Stimulated activated naive CD4-positive, alpha-beta T cell treated with Interleukin-2 at 50 U/mL for 16 hours (primary cell): ENCODE data around the gene ZNF444.

Experiments used
- DNase-seq: peaks from one replicate; lab custom pipeline; 2025; lab: John Stamatoyannopoulos, UW

Gene ZNF444

DNA sequence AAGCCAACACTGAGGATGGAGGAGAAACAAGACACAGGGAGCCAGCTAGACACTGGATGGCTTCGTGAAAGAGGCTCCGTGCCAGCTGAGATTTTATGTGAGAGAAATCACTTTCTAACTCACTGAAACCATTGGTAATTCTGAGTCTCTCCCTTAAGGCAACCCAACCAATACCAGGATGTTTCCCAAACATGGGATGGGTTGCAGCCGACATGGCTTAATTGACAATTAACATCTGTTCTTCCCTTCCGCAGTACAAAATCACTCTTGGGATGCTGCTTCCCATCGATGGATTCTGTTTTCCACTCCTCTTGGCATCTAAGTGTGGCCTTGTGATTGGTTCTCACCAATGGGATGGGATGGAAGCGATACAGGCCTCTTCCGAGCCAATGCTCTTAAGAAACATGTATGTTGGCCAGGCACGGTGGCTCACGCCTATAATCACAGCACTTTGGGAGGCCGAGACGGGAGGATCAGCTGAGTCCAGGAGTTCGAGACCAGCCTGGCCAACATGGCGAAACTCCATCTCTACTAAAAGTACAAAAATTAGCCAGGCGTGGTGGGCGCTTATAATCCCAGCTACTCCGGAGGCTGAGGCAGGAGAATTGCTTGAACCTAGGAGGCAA, 17.7 kb upstream of the ZNF444 start:
- DNase-seq: no peak

DNA sequence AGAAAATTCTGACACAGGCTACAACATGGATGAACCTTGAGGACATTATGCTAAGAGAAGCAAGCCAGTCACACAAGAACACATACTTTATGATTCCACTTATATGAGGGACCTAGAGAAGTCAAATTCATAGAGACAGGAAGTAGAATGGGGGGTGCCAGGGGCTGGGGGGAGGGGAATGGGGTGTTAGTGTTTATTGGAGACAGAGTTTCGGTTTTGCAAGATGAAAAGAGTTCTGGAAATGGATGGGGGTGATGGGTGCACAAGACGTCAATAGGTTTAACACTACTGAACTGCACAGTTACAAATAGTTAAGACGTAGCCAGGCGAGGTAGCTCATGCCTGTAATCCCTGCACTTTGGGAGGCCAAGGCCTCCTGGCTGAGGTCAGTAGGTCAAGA, 16.5 kb upstream of the ZNF444 start:
- no peak for DNase-seq

DNA sequence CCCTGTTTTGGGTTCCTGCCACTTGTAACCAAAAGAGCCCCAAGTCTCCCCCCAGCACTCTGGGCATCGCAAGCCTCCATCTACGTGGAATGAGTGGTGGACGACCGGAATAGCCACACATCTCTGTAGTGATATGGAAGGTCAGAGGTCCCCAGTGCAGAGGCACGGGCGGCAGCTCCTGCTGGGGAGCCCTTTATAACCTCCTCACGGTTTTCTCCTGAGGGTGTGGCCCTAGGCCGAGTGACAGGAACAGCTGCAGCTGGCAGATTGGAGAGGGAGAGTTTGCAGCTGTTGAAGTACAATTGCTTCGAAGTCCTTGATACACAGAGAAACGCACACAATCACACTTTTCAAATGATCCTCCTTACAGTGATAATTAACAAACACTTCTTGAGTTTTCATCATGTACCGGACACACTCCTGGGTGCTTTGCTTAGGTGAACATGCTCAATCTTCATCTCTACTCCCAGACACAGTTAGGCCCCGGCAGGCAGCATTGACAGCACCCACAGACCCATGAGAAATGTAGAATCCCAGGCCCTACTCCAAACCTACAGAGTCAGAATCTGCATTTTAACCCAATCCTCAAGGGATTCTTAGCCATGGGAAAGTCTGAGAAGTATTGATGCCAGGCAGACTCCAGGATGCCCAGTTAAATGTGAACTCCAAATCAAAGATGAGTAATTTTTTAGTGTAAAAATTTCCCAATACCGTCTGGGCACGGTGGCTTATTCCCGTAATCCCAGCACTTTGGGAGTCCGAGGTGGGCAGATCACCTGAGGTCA, 15.1 kb upstream of the ZNF444 start:
- no peak for DNase-seq

DNA sequence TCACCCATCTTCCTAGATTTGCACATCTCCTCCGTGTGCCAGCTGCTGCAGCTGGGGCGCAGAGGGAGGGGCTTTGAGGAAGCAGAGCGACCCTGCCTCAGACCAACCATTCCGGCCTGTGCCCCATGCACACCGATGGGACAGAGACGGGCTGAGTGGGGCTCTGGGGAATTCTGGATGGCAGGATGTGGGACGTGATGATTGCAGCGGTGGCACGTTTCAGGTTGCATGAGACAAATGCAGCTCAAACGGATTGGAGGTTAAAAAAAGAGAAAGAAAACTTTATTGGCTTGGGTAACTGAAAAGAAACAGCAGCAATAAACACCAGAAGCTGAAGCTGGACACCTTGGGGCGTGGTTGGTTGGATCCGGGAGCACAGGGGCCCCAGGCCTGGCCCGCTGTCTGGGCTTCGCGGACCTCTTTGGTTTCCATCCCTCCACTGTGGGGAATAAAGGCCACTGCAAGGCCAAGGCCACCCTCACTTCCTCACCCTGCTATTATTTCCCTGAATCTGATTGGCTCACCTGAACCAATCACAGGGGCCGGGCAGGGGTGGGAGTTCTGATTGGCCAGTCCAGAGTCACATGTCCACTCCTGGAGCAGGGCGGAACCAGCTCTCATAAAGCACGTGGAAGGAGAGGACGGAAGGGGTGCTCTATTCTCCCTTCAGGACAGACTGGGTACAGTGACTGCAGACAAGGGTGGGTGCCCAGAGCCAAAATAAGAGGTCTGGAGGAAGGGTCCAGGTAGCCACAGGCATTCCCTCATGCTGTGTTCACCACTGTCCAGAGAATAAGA, 13.9 kb upstream of the ZNF444 start:
- DNase-seq: no peak

DNA sequence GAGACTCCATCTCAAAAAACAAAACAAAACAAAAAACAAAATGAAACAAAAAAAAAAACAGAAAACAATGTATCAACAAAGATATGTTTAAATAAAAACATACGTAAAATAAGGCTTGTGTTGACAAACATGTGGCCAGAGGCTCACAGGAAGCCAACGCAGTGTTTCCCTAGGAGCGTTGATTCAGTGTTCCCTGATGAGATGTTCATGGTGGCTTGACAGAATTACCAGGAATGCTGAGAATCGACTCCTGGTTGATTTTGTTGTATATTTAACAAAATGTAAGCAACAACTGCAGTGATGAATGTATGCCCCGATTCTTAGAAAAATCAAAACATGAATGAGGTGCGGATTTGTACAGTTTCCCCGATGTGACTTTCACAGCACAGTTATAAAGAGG, 11.1 kb upstream of the ZNF444 start:
- no peak for DNase-seq

DNA sequence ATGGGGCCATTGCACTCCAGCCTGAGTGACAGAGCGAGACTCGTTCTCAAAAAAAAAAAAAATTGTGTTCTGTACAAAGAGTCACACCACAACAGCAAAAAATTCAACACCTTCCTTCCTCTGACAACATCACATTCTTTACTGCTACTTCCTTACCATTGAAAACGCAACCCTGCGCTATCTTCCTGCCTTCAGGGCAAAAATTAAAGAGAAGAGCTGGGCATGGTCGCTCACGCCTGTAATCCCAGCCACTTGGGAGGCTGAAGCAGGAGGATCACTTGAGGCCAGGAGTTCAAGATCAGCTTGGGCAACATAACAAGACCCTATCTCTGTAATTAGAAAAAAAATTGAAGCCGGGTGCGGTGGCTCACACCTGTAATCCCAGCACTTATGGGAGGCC, 9.4 kb upstream of the ZNF444 start:
- DNase-seq: no peak

DNA sequence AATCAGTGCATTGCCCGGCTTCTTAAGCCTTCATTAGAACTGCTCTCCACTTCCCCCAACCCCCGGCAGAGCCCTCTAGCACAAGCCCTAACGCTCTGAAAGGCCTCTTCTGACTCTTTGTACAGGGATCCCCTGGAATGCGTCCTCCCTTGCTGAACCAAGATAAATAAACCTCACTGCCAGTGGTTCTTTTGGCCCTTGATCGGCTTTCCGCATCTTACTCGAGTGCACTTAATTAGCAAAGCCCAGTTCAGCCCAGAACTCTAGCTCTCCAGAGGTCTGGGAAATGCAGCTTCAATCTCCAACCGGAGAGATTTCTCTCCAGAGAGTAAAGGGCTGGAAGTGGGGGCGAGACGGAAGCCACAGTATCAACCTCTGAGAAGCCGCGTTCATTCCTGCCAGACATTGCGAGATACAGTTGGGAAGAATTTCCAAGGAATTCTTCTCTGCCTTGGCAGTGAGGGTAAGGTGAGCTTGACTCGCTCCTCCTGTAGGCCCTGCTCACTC, 8.7 kb upstream of the ZNF444 start:
- DNase-seq: no peak

DNA sequence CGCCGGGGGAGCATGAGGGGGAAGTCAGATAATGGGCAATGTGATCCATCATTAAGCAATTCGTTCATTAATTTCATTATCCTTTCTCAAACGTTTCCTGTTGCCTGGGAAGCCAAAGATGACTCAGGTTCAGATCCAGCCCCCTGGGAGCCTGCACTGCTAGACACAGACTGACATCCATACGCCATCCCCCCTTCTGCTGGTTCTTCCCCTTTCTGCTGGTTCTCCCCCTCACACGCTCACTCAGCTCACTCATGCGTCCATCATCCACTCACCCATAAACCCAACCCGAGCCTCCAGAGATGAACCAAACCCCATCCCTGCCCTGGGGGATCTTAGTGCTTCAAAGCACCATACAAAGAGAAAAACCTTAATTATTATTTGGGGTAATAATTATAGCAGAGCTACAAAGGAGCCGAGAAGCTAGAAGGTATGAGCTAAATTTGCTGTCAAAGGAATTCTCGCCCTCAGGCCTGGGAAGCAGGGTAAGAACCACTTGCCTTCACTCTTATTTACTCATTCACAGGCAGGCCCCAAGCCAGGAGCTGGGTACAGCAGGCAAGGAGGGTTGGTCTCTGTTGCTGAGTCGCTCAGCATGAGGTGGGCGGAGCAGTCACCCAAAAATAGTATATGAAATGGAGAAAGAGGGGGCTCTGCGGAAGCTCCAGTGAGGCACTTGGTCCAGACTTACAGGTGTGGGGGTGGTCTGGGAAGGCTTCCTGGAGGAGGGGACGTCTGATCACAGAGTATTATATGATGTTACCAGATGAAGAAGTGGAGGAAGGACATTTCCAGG, 7.0 kb upstream of the ZNF444 start:
- DNase-seq: no peak

DNA sequence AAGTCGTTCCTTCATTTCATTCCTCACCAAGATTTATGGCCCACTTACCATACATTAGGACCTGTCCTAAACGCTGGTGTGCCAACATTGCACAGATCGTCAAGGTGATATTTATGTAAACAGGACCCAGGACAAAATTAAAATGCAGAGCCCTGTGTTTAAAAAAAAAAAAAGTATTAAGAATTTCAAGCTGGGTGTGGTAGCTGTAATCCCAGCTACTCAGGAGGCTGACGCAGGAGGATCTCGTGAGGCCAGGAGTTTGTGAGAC, 6.5 kb upstream of the ZNF444 start:
- DNase-seq: no peak

DNA sequence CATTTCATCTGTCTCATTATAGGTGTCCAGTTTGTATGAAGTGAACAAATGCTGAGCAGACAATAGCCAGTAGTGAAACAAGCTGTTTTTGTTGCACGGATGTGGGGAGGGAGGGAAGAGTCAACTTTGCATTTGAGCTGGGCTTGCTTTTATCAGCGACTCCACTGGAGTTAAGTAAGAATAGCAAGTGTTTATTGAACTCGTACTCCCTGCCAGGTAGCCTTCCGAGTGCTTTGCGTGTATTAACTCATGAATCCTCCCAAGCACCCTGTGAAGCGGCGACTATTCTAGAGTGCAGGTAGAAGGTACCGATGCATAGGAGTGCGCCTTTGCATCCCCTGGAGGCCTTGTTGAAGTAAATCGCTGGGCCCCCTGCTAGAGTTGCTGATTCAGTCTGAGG, 4.7 kb upstream of the ZNF444 start:
- DNase-seq: no peak

DNA sequence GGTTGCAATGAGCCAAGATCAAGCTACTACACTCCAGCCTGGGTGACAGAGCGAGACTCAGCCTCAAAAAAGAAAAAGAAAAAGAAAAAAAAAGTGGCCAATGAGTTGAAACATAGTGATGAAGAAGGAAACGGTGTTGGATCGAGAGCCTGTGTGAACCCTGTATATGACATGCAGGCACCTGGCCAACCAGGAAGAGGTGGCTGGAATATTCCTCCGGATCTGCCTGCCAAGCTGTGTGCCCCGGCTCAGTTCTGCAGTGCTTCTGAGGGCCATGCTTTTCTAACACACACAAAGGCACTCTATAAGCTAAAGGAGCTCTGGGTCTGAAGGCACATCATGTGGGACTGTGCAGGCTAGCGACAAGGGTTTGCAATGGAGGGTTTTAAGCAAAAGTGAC, 3.7 kb upstream of the ZNF444 start:
- no peak for DNase-seq

DNA sequence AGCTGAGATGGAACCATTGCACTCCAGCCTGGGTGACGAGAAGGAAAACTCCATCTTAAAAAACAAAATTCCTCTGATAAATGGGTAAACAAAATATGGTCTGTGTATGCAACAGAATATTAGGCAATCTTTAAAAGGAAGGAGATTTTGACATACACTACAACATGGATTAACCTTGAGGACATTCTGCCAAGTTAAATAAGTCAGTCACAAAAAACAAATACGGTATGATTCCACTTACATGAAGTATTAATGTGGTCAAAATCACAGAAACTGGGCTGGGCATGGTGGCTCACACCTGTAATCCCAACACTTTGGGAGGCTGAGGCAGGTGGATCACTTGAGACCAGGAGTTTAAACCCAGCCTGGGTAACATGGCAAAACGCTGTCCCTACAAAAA, 3.0 kb upstream of the ZNF444 start:
- no peak for DNase-seq

DNA sequence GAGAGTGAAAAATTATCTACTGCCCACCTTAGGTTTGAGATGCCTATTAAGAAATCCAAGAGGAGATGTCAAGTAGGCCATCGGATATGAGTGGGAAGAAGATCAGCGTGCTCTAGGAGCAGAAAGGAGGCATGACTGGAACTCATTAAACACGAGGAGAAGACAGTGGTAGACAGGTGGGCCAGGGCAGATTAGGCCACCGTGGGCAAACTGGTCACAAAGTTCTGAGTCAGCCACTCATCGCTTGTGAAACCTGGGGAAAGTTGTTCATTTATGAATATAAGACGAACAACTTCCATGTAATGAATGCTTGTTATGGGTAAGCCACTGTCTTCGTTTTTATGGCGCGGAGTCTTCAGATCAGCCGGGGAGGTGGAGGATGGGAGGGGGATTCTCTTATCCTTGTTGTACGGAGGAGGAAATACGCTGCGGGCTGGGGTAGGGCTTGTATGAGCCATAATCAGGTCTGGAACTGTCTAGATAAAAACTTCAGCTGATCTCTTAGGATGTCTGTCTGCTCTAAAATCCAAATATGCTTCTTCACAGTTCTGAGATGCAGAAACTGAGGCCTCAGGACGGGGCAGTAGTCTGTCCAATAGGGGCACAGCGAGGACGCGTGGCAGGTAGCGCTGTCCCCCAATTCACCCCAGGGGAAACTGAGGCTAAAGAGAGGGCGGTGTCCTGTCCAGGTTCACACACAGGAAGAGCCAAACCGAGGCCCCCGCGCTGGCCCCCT, 1.1 kb upstream of the ZNF444 start:
- DNase-seq: no peak

DNA sequence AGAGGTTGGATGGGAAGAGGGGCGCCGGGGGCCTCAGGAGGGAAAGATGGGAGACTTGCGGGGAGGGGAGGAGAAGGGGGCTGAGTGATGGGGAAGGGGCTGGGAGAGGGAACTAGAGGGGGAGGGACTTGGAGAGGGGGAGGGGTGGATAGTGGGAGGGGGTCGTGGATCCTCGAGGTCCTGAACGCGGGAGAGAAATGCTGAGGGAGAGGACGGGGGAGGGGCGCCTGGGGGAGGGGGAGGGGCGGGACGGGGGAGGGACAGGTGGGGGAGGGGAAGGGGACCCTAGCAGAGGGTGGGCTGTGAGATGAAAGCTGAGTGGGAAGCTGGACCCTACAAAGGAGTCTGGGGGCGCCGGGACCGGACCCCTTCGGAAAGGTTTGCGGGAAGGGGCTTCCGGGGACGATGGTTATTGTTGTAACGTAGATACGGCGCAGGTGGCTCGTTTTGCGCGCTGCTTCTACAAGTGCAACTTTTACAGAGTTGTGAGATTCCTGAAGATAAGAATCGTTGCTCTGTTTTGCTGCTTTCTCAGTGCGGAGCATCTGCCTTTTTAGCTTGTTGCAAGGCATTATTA, 418 bp downstream of the ZNF444 start:
- no peak for DNase-seq

DNA sequence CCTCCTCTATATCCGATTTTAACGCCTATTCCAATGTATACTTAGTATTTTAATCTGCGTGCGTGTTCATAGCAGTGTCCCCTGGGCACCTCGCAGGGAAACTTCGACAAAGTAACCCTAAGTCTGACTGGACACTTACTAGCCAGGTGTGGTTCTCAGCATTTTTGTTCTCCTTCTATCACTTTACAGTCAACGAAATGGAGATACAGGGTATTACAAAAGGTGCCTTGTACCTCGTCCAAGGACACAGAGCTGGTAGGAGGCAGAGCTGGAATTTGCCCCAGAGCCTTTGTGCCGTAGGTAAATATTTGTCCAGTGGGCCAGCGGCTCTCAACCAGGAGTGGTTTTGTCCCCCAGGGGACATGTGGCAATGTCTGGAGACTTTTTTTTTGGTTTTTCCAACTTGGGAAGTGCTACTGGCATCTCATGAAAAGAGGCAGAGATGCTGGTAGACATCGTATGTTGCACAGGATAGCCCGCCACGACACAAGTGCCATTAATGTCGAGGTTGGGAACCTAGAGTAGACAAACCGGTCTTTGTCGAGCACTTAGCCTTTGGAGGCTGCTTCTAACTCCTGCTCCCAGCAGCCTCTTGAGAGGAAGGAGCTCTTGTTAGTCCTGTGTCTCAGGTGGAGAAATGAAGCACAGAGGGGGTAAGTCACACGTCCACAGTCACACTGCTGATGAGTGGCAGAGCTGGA, 1.1 kb downstream of the ZNF444 start:
- DNase-seq: no peak

DNA sequence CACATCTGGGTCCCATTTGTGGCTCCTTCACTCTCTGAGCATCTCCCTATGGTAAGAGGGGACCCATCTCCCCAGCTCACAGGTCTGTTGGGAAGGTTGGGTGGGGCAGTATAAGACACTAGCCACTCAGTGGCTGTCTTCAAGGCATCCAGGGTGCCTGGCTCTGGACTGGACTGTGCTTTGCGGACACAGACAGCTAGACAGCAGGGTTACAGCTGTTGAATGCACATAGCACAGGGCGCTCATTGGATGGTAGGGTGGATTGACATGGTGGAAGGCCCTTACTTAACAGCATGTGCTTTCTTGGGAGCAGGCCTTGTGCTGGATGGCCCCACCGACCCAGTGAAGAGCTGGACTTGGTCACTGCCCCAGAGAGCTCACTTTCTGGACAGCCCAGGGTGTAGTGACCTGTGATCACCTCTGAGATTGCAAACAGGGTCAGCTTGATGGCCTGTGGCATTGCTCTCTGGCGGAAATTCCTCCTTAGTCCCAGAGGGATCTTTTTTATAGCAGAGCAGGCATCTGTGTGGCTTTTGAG, 1.9 kb downstream of the ZNF444 start:
- DNase-seq: no peak

DNA sequence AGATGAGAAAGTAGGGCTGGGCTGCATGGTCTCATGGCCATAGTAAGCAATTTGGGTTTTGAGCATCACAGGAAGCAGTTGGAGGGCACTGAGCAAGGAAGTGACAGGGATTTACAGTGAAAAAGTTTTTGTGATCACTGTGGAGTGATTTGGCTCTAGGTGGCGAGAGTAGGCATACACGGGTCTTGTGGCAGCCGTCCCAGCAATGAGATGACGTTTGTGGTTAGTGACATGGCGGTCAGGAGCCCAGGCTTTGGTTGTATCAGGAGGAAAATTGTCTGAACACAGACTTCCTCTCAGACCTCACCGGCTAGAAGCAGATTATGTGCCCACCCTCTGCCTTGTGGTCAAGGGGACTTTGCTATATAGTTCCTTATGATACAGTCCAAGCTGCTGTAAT, 3.3 kb downstream of the ZNF444 start:
- no peak for DNase-seq

DNA sequence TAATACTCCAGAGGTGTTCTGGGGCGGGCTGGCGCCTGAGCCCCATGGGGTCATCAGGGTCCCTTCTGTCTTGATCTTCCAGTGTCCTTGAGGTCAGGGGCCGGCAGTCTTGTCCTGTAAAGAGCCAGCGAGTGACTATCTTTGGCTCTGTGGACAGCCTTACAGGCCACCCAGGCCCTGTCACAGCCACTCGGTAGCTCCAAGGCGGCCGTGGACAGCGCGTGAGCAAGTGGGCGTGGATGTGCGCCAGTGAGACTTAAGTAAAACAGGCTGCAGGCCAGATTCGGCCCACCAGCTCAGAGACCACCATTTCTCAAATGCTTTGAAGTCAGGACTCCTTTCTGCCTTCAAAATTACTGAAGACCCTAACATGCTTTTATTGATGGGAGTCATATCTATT, 3.7 kb downstream of the ZNF444 start:
- DNase-seq: no peak

DNA sequence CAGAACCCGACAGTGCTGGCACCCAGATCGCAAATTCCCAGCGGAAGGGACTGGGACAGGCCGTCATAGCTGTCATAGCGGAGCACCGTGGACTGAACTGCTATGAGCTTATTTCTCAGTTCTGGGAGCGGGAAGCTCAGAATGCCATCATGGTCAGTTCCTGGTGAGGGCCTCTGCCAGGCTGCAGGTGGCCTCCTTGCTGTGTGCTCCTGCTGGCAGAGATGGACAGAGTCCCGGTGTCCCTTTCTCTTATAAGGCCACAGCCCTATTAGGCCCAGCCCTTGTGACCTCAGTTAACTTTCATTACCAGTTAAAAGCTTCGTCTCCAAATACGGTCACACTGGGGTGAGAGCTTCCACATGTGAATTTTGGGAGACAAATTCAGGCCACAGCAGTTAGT, 4.6 kb downstream of the ZNF444 start:
- no peak for DNase-seq

DNA sequence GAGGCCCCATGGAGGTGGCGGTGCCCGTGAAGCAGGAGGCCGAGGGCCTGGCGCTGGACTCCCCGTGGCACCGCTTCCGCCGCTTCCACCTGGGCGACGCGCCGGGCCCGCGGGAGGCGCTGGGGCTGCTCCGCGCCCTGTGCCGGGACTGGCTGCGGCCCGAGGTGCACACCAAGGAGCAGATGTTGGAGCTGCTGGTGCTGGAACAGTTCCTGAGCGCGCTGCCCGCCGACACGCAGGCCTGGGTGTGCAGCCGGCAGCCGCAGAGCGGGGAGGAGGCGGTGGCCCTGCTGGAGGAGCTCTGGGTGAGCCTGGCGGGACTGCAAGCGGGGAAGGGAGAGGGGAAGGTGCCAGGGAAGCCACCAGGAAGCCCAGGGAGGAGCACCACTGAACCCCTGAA, 5.8 kb downstream of the ZNF444 start:
- no peak for DNase-seq
